ENCODE results near the gene FHL2. TPM values are rescaled to one million over a fixed set of nuclear protein-coding genes. Genes with fewer than 3 reads are reported as not detected.

Gene FHL2
- total RNA-seq, 4 donors from 2014 or later, result 56.1 to 140 (median 89.2) TPM

- DNase-seq, result peak; percentile 13
- intact Hi-C loops (cut with DNase I; ENCODE audit: low total_unique reads) (loop anchor here (10.0 kb wide), 1 partner anchor 51 kb away; no protein-coding TSS in a partner anchor), in situ Hi-C loops (cut with MboI; ENCODE audit: low pct_ligation_motif_present in 1 of 4, low pct_unique_long_range_greater_than_20kb in 1 of 4, low sequenced_read_pairs in 3 of 4) (no loop called here)
- Histone ChIP-seq H3K9me3 (no peaks in the 10 kb centered on the region), H3K36me3 (no peaks in the 10 kb centered on the region), H3K27ac (peak overlapping the region; percentile 22 to 95 (median 32)), H3K4me3 (no peak overlapping the region), H3K27me3 (no peaks in the 10 kb centered on the region), H3K4me1 (peaks cover 25 to 71% (median 29%) of the 10 kb centered on the region in 4 donors)
- WGBS, 2 donors (ENCODE audit: low coverage in 1 of 2), result 77 to 86% methylated on average over 5 to 13 of the region's 13 CpGs
- TF ChIP-seq POLR2A (IDR thresholded peaks at IDR 0.05) (no peak), POLR2AphosphoS5 (IDR thresholded peaks at IDR 0.05) (no peak), EP300 (IDR thresholded peaks at IDR 0.05; ENCODE audit: low read depth) (no peak)
- TF ChIP-seq, protein P1, sequence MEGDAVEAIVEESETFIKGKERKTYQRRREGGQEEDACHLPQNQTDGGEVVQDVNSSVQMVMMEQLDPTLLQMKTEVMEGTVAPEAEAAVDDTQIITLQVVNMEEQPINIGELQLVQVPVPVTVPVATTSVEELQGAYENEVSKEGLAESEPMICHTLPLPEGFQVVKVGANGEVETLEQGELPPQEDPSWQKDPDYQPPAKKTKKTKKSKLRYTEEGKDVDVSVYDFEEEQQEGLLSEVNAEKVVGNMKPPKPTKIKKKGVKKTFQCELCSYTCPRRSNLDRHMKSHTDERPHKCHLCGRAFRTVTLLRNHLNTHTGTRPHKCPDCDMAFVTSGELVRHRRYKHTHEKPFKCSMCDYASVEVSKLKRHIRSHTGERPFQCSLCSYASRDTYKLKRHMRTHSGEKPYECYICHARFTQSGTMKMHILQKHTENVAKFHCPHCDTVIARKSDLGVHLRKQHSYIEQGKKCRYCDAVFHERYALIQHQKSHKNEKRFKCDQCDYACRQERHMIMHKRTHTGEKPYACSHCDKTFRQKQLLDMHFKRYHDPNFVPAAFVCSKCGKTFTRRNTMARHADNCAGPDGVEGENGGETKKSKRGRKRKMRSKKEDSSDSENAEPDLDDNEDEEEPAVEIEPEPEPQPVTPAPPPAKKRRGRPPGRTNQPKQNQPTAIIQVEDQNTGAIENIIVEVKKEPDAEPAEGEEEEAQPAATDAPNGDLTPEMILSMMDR (IDR thresholded peaks at IDR 0.05), result no peak
Measured at GRCh38 chr2:105393373-105394055, 5.3 kb downstream of the FHL2 start.

GRCh38 chr2:105391763-105392662 lies 6.8 kb downstream of the FHL2 start:
- in situ Hi-C loops (cut with MboI; ENCODE audit: low pct_ligation_motif_present in 1 of 4, low pct_unique_long_range_greater_than_20kb in 1 of 4, low sequenced_read_pairs in 3 of 4), result no loop called here
- H3K4me3 ChIP-seq, result no peak overlapping the region
- TF ChIP-seq, protein P1 (IDR thresholded peaks at IDR 0.05), result no peak
- no peak for TF ChIP-seq EP300 (IDR thresholded peaks at IDR 0.05; ENCODE audit: low read depth)
- no peak for TF ChIP-seq POLR2AphosphoS5 (IDR thresholded peaks at IDR 0.05)
- TF ChIP-seq POLR2A (IDR thresholded peaks at IDR 0.05), result no peak
- DNase-seq, result peak; percentile 7
- no peaks in the 10 kb centered on the region for H3K36me3 ChIP-seq
- no peaks in the 10 kb centered on the region for H3K9me3 ChIP-seq
- WGBS, 2 donors (ENCODE audit: low coverage in 1 of 2), result 57 to 65% methylated on average over 3 to 9 of the region's 9 CpGs
- intact Hi-C loops (cut with DNase I; ENCODE audit: low total_unique reads), result loop anchor here (10.0 kb wide), 1 partner anchor 53 kb away; no protein-coding TSS in a partner anchor
- H3K4me1 ChIP-seq, result peaks cover 24 to 75% (median 31%) of the 10 kb centered on the region in 4 donors
- H3K27ac ChIP-seq, result peak overlapping the region; percentile 22 to 75 (median 56)
- no peaks in the 10 kb centered on the region for H3K27me3 ChIP-seq

DNA sequence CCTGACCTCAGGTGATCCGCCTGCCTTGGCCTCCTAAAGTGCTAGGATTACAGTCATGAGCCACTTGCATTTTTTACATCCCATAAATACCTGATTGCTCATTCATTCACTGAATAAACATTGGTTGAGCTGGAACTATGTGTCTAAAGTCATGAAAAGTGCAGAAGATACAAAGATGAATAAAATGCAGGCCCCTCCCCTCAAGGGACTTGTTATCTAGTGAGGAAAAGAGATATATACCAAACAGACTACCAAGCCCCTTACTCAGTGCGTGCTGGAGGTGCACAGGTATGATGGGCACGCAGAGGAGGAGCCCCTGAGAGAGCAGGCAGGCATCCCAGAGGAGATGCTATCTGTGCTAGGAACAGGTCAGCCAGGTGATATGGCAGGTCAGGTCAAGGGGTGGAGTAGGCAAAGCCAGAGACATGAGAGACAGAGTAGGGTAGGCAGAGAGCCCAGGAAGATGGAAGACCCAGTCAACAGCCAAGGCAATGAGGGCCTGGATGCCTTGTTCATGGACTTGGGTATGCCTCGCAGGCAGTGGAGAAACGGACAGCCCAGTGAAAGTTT lies 7.7 kb downstream of the FHL2 start:
- no peaks in the 10 kb centered on the region for H3K9me3 ChIP-seq
- no peaks in the 10 kb centered on the region for H3K27me3 ChIP-seq
- no peak overlapping the region for H3K4me3 ChIP-seq
- H3K4me1 ChIP-seq, result peaks cover 30 to 73% (median 34%) of the 10 kb centered on the region in 4 donors
- in situ Hi-C loops (cut with MboI; ENCODE audit: low pct_ligation_motif_present in 1 of 4, low pct_unique_long_range_greater_than_20kb in 1 of 4, low sequenced_read_pairs in 3 of 4), result no loop called here
- H3K27ac ChIP-seq, result peak overlapping the region; percentile 22 to 75 (median 56)
- 85 to 86% methylated on average over 2 to 5 of the region's 5 CpGs for WGBS, 2 donors (ENCODE audit: low coverage in 1 of 2)
- intact Hi-C loops (cut with DNase I; ENCODE audit: low total_unique reads), result loop anchor here (10.0 kb wide), 1 partner anchor 54 kb away; no protein-coding TSS in a partner anchor
- no peaks in the 10 kb centered on the region for H3K36me3 ChIP-seq
- peak in 1 of 3 donors; percentile 27 for TF ChIP-seq POLR2AphosphoS5 (IDR thresholded peaks at IDR 0.05)
- no peak for TF ChIP-seq EP300 (IDR thresholded peaks at IDR 0.05; ENCODE audit: low read depth)
- peak; percentile 7 for DNase-seq

DNA sequence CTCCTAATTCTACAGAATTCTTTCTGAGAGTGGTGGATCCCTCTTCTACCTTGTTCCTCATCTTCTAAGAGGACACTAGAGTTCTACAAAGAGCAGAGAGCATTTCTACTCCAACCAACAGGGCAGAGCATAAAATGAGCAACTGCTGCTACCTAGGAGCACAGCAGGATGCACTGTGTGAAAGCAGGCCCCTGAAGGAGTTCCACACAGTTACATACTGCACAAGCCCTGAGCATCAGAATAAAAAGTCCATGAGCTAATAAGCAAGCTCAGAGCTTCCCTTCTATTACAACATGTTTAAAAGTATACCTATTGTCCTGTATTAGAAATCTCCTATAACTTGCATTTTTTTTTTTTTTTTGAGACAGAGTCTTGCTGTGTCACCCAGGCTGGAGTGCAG lies 8.4 kb downstream of the FHL2 start:
- H3K9me3 ChIP-seq, result no peaks in the 10 kb centered on the region
- TF ChIP-seq POLR2AphosphoS5 (IDR thresholded peaks at IDR 0.05) (no peak), EP300 (IDR thresholded peaks at IDR 0.05; ENCODE audit: low read depth) (no peak), POLR2A (IDR thresholded peaks at IDR 0.05) (no peak)
- TF ChIP-seq, protein P1 (IDR thresholded peaks at IDR 0.05), result no peak
- no peaks in the 10 kb centered on the region for H3K27me3 ChIP-seq
- DNase-seq, result peak; percentile 5
- in situ Hi-C loops (cut with MboI; ENCODE audit: low pct_ligation_motif_present in 1 of 4, low pct_unique_long_range_greater_than_20kb in 1 of 4, low sequenced_read_pairs in 3 of 4) (no loop called here), intact Hi-C loops (cut with DNase I; ENCODE audit: low total_unique reads) (loop anchor here (10.0 kb wide), 1 partner anchor 54 kb away; no protein-coding TSS in a partner anchor)
- H3K4me3 ChIP-seq, result no peak overlapping the region
- H3K27ac ChIP-seq, result peak overlapping the region; percentile 45 to 80 (median 68)
- H3K36me3 ChIP-seq, result no peaks in the 10 kb centered on the region
- H3K4me1 ChIP-seq, result peaks cover 30 to 70% (median 35%) of the 10 kb centered on the region in 4 donors
